GM19099 (cell line): ENCODE data around the gene GALNT9.

Experiments
- POLR2A ChIP-seq: IDR thresholded peaks from 3 replicates; pipeline ENCODE4 v1.6.1; 2011; ENCODE audit warnings: low read depth; ENCODE audit not compliant: insufficient read length; ENCODE audit errors: extremely low read depth

The GALNT9 gene

DNA sequence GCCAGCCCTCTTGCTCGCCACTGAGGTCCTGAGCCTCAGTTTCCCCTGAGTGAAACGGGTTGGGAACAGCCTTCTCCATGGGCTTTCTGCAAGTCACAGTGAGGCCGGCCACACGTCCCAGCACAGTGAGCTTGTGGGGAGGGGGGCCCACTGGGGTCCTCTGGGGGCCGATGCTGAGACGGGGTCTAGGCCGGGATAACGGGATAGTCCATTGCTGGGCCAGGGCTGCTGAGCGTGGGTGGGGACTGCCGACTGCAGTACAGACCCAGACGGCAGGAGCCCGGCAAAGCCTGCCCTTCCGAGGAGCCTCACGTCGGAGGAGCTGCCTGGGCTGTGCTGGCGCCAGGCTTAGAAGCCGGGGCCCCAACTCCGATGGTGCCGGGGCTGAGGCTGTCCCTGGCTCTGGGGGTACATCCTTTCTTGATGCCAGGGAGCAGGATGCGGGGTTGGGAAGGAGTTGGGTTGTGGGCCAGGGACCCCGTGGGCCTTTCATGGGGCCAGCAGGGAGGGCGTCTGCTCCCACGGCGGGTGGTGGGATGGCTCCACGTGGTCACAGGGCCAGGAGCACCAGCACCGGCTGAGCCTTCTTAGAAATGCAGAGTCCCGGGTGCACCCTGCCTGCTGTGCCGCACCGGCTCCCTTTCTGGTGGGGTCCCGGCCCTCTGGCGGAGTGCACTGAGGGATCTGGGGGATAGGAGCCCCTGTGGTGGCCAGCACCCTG lies 160.9 kb downstream of the GALNT9 start:
- no peak for TF ChIP-seq POLR2A

DNA sequence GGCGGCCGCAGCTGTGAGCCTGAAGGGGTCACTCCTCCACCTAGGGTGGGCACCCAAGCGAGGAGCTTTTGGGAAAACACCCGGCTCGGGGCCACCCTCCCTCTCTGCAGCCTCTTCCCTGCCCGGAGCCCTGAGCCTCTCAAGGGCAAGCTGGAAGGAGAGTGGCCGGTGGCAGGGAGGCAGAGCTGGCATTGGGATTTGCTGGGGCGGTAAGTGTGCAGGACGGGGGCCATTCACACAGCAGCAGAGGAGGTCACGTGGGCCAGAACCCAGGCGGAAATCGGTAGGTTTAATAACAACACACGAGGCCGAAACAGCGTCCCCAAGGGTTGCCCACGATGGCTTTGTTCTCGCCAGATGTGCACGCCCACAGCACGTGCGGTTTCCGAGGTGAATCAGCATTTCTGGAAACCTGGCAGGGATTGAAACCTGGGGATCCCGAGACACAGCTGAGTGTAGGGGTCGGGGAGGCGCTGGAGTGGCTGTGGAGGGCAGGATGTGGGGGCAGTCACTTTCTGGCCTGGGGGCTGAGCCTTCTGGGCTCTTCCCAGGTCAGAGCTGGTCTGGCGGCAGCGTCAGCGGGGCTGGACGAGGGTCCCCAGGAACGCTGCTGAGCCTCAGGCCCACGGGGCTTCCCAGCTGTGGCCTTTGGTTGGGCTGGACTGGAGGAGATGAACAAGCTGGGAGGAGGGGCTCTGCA lies 161.6 kb downstream of the GALNT9 start:
- no peak for TF ChIP-seq POLR2A

DNA sequence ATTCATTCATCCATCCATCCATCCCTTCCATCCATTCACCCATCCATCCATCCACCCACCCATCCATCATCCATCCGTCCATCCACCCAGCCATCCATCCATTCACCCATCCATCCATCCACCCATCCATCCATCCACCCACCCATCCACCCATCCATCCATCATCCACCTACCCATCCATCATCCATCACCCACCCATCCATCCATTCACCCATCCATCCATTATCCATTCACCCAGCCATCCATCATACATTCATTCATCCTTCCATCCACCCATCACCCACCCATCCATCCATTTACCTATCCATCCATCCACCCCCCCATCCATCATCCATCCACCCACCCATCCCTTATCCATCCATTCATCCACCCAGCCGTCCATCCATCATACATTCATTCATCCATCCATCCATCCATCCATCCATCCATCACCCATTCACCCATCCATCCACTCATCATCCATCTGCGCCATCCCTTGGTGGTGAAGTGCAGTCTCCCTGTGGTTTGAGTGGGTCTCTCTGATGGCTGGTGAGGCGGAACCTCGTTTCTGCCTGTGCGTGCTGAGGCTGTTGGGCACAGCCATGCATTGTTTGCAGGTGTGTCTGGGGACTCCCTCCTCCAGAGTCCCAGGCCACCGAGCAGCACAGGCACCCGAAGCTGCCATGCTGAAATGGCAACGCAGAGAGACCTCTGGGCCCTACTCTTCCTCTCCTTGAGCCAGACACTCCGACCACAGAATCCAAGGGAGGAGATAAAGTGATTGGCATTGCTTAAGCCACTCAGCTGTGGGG lies 162.4 kb downstream of the GALNT9 start:
- TF ChIP-seq POLR2A = no peak

DNA sequence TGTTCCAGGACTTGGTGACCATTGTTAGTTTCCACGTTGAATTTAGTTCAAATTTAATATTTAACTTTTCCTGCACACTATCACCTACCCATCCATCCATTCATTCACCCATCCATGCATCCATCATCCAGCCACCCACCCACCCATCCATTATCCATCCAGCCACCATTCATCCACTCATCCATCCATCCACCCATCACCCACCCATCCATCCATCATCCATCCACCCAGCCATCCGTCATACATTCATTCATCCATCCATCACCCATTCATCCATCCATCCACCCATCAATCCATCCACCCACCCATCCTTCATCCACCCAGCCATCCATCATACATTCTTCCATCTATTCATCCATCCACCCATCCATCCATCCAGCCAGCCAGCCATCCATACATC lies 163.3 kb downstream of the GALNT9 start:
- no peak for TF ChIP-seq POLR2A

DNA sequence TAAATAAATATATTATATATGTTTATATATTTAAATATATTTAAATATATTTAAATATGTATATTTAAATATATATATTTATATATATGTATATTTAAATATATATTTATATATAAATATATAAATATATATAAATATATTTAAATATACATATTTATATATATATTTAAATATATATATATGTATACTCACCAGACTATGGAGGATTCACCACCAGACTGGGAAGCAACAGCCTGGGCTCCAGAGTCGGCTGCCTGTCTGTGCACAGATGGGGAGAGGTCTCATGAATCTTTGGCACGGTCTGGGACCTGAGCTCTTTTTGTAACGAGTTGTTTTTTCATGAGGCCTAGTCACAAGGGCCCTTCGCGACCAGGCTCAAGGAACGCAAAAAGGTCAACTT lies 163.8 kb downstream of the GALNT9 start:
- no peak for TF ChIP-seq POLR2A

DNA sequence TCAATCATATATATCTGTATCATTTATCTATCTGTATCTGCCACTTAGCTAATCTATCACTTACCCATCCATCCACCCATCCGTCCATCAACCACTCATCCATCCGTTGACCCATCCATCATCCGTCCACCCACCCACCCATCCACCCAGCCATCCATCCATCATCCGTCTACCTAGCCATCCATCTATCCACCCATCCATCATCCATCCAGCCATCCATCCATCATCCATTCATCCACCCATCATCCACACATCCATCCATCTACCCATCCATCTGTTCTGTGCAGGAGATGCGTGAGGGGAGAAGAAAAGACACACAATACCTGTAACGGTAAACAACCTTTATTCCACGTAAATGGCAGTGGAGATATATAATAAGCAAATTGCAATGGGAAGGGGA lies 165.0 kb downstream of the GALNT9 start:
- TF ChIP-seq POLR2A = no peak

DNA sequence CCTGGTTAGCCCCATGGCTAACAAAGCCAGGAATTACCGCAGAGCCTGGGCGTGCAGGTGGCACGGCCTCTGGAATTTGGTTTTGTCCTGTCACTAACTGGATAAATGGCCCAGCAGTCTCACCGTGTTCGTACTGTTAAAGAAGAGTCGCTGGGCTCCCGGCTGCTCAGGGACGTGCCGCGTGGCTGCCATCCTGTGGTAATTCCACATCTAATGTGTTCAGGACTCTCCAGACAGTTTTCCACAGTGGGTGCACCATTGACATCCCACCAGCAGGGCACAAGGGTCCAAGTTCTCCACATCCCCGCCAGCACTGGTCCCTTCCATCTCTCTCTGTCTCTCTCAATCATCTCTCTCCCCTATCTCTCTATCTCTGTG lies 165.5 kb downstream of the GALNT9 start:
- TF ChIP-seq POLR2A = no peak

DNA sequence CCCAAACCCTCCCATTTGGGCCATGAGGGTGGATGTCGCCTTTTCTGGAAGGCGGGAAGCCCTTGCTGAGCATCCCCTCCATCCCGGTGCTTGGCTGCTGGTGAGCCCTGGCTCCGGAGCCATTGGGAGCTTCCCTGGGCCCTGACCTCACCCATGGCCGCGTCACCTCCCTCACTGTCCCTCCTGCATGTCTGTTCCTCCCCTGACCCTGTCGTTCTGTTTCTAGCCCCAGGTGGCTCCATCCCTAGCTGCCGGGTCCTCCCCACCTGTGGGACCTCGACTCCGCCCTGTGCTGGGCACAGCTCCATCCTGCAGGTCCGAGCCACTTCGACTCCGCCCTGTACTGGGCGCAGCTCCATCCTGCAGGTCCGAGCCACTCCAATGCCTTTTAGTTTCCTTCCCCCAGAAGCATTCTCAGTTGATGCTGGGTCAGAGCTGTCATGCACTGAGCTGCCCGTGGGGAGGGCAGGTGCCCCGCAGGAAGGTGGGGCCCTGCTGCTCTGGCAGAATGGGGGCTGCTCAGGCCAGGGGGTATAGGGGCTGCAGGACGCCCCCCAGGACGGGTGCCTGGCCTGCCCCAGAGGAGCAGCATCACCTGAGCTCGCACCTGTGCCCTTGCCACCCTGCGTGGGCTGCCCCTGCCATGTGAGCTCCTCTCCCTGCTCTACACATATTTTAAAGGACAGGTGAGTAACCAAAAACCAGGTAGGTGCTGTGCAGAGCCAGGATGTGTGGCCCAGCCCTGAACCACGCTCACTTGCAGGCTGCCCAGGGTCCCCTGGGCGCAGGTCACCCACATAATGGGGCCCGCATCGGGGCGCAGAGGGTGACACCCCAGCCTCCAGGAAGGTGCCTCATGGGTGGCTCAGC lies 166.1 kb downstream of the GALNT9 start:
- no peak for TF ChIP-seq POLR2A

DNA sequence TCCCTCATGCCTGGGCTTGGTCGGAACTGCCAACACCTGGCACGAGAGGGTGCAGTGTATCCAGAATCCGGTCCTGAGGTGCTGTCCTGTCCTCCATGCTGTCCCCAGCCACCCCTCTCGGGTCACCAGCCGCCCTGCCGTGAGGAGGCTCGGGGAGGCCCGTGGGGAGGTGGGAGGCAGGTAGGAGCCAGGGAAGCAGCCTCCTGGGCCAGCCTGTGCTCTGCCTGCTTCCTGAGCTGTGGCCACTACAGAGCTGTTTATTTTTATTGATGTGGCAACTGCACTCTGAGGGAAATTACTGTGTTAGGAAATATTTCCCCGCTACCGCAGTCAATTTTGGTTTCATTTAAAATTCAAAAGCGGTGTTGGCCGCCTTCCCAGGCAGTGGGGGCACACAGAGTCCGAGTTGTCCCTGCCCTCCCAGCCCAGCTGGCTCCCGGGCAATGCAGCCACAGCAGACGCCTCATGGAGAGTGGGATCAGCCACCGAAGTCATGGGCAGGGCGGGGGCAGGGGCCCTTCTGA lies 166.8 kb downstream of the GALNT9 start:
- TF ChIP-seq POLR2A = no peak

DNA sequence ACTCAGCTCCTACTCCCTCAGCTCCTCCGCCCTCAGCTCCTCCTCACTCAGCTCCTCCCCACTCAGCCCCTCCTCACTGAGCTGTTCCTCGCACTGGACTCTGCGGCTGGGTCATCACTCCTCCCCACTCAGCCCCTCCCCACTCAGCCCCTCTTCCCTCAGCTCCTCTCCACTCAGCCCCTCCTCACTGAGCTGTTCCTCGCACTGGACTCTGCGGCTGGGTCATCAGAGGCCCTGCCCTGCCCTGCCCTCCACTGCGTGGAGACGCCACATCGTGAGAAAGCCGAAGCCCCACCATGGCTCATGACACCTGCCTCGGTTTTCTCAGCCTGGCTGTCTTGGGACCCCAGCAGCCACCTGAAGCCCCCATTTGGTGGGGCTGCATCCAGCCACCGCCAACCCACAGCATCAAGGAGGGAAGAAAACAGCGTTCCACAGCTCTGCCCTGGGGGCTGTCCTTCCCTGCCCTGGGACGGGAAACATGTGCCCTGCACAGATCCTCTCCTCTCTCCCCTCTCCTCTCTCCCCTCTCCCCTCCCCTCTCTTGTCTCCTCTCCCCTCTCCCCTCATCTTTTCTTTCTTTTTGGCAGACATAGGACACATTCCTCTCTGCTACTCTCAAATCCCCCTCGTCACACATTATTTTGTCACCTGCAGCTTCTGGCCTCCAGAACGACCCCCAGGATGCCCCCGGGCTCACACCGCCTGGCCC lies 167.4 kb downstream of the GALNT9 start:
- no peak for TF ChIP-seq POLR2A

DNA sequence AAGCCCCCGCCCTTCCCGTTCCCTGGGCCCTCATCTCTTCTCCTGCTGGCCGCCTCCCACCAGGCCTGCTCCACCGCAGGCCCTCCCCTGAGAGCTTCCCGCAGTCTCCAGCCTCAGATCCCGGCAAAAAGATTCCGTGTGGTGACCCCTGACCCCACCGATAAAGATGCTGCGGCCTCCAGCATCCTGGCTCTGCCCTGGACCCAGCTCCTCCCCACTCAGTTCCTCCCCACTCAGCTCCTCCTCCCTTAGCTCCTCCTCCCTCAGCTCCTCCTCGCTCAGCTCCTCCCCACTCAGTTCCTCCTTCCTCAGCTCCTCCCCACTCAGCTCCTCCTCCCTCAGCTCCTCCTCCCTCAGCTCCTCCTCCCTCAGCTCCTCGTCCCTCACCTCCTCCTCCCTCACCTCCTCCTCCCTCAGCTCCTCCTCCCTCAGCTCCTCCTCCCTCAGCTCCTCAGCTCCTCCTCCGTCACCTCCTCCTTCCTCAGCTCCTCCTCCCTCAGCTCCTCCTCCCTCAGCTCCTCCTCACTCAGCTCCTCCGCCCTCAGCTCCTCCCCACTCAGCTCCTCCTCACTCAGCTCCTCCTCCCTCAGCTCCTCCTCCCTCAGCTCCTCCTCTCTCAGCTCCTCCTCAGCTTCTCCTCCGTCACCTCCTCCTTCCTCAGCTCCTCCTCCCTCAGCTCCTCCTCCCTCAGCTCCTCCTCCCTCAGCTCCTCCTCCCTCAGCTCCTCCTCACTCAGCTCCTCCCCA lies 168.2 kb downstream of the GALNT9 start:
- no peak for TF ChIP-seq POLR2A

DNA sequence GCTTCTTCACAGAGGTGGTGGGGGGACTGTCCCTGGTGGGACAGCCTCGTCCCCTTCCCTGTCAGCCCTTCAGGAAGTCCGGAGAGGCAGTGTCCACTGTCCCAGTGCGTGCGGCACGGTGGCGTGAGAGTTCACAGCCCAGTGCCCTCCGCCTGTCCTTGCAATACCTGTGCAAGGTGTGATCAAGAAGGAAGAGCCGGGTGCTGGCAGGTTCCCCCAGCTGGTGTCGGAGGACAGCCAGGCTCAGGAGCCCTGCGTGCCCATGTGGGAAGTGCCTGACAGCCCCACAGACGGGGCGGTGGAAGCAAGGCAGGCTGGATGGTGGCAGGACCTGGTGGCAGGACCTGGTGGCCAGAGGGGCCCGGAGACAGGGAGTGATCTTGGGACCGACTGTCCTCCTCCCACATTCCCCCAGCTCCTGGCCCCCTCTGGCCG lies 168.8 kb downstream of the GALNT9 start:
- TF ChIP-seq POLR2A = no peak

DNA sequence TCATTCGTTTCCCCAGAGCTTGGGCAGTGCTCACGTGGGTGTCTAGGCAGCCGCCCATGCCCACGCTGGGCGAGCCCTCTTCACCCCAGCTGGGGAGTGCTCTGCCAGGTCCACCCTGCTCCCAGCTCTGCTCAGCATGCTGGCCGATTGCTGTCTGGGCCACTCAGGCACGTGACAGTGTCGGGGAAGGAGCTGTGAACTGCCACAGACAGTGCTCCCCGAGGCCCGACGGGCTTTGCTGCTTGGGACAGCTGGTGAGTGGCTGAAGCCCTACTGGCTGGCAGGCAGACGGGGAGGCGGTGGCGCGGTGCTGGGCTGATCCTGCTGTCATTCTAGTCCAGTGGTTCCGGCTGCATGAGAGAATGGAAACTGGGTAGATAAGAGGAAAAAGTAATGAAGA lies 169.4 kb downstream of the GALNT9 start:
- TF ChIP-seq POLR2A = no peak
